HAP-1 (cell line): Measurements from ENCODE around the gene IP6K3.

ENCODE experiments used
- DNase-seq, 2 experiments: peaks; one replicate each; pipeline ENCODE4 v3.0.0-alpha.2; 2016 to 2020; ENCODE audit warnings: low spot score in 2 of 2
- H3K27me3 ChIP-seq: fragments of 250-450 bp; sonication (Bioruptor Pico); 2 replicates; pipeline ENCODE4 v1.5.1; 2020; ENCODE audit warnings: low read depth, mild to moderate bottlenecking, moderate library complexity
- H3K36me3 ChIP-seq: fragments of 250-450 bp; sonication (Bioruptor Pico); replicated peaks from 2 replicates; pipeline ENCODE4 v1.5.1; 2020; ENCODE audit warnings: mild to moderate bottlenecking
- H3K4me1 ChIP-seq: fragments of 250-450 bp; sonication (Bioruptor Pico); 2 replicates; pipeline ENCODE4 v1.5.1; 2020; ENCODE audit warnings: mild to moderate bottlenecking
- H3K4me3 ChIP-seq: fragments of 250-450 bp; sonication (Bioruptor Pico); 2 replicates; pipeline ENCODE4 v1.5.1; 2020; ENCODE audit warnings: mild to moderate bottlenecking, moderate library complexity
- H3K9me3 ChIP-seq: fragments of 250-450 bp; sonication (Bioruptor Pico); 2 replicates; pipeline ENCODE4 v1.5.1; 2020; ENCODE audit warnings: mild to moderate bottlenecking, moderate library complexity
- in situ Hi-C: fragments of 300-500 bp; cut with MboI; formaldehyde crosslinking; loops from 3 replicates; pipeline ENCODE4 v1.14.3; 2020; ENCODE audit warnings: low sequenced_read_pairs, inconsistent platforms, mixed read lengths

The IP6K3 gene

DNA sequence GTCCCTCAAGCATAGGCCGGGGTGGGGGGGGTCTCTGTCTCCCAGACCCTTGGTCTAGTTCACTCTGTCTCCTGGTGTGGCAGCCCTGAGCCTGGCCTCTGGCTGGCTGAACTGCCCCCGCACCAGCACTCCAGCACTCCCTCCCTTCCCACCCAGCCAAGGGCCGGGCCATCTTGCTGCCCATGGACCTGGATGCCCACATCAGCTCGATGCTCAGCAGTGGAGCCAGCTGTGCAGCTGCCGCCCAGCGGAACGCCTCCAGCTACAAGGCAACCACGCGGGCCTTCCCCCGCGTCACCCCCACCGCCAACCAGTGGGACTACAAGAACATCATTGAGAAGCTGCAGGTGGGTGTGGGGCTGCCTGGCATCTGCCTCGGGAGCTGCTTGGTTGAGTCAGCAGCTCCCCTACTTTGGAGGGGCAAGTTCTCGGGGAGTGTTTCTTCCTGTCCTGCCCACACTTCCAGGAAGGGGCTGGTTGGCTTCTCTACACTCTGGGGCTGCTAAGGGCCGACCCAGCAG is 63.6 kb downstream of the IP6K3 start:
- in situ Hi-C loops = no loop called here
- H3K36me3 ChIP-seq = peaks cover 43% of the 10 kb centered on the region

DNA sequence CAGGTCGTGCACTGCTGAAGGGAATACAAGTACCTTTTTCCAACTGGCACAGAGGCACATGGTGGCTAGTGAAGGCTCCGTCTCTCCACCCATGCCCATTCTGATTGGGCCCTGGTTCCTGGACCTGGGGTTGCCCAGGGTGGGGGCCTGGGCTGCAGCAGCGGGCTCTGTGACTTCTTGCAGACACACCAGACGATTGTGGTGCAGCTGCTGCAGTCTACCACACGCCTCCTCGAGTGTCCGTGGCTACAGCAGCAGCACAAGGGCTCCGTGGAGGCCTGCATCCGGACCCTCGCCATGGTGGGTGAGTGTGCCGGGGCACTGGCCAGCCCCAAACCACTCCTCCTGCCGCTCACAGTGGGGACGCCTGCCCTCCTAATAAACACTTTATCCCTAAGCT is 64.4 kb downstream of the IP6K3 start:
- Histone ChIP-seq H3K9me3 (no peaks in the 10 kb centered on the region), H3K4me1 (no peaks in the 10 kb centered on the region), H3K27me3 (no peaks in the 10 kb centered on the region), H3K4me3 (no peak overlapping the region), H3K36me3 (peaks cover 50% of the 10 kb centered on the region)
- in situ Hi-C loops = no loop called here
- no peak for DNase-seq

More for the DNA sequence above, 63.6 kb downstream of the IP6K3 start:
- Histone ChIP-seq H3K27me3 (no peaks in the 10 kb centered on the region), H3K4me3 (no peak overlapping the region), H3K4me1 (no peaks in the 10 kb centered on the region), H3K9me3 (no peaks in the 10 kb centered on the region)
- DNase-seq = no peak

DNA sequence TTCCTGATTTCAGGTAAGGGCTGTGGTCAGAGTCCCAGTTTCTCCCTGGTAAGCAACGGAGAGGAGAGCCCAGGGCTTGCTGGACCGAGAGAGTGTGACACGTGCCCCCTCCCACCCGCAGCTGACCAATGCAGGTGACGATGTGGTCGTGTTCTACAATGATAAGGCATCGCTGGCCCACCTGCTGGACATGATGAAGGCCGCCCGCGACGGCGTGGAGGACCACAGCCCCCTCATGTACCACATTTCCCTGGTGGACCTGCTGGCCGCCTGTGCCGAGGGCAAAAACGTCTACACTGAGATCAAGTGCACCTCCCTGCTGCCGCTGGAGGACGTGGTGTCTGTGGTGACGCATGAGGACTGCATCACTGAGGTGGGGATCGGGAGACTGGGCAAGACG is 66.9 kb downstream of the IP6K3 start:
- Histone ChIP-seq H3K4me1 (no peaks in the 10 kb centered on the region), H3K27me3 (no peaks in the 10 kb centered on the region), H3K36me3 (peaks cover 49% of the 10 kb centered on the region), H3K9me3 (no peaks in the 10 kb centered on the region), H3K4me3 (no peak overlapping the region)
- no peak for DNase-seq
- in situ Hi-C loops = no loop called here

DNA sequence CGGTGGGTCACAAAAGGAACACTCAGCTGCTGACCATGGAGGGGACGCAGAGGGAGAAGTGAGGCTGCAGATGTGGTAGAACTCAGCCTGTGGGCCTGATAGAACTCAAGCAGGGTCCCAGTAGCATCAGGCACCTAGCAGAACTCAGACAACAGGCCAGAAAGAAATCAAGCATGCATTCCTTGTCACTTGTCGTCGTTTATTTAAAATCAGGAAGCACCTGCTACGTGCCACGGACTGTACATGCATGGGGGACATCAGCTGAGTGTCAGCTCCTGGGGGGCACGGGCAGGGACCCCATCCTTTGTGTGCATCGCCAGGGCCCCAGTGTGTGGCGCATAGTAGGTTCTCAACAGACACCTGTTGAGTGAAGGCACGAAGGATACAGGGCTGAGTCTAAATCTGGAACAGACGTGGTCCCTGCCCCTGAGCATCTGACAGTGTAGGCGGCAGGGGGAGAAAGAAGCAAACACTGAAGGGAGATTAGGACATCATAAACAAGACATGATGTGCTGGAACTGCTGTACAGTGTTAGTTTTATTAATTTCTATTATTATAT is 67.7 kb downstream of the IP6K3 start:
- Histone ChIP-seq H3K4me1 (no peaks in the 10 kb centered on the region), H3K4me3 (no peak overlapping the region), H3K9me3 (no peaks in the 10 kb centered on the region), H3K27me3 (no peaks in the 10 kb centered on the region), H3K36me3 (peaks cover 48% of the 10 kb centered on the region)
- DNase-seq = no peak
- in situ Hi-C loops = no loop called here

- no peak for DNase-seq
- no peaks in the 10 kb centered on the region for H3K27me3 ChIP-seq
- no peak overlapping the region for H3K4me3 ChIP-seq
- H3K36me3 ChIP-seq = peaks cover 52% of the 10 kb centered on the region
- in situ Hi-C loops = no loop called here
- no peaks in the 10 kb centered on the region for H3K4me1 ChIP-seq
- H3K9me3 ChIP-seq = no peaks in the 10 kb centered on the region
Measured at GRCh38 chr6:33678233-33678931, 68.3 kb downstream of the IP6K3 start.

- Histone ChIP-seq H3K27me3 (no peaks in the 10 kb centered on the region), H3K9me3 (no peaks in the 10 kb centered on the region), H3K4me3 (no peak overlapping the region), H3K4me1 (no peaks in the 10 kb centered on the region), H3K36me3 (peaks cover 52% of the 10 kb centered on the region)
- in situ Hi-C loops = no loop called here
- DNase-seq = no peak
Measured at GRCh38 chr6:33677689-33678088, 69.0 kb downstream of the IP6K3 start.

DNA sequence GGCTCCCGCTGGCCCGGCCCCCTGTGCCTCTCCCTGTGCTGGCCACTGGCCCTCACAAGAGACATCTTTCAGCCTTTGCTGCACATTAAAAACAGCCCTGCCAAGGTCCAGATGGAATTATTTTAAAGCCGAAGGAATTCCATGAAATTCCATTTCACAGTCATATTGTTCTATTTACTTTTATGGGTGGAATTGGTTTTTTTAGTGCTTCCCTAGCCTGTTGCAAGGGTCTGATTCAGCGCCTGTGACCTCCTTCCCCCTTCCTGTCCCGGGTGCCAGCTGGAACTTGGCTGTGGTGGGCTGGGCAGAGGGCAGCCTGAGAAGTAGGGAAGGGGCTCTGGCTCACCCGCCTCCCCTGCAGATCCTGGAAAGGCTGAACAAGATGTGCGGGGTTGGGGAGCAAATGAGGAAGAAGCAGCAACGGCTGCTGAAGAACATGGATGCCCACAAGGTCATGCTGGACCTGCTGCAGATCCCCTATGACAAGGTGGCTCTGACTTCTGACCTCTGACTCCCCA is 69.5 kb downstream of the IP6K3 start:
- Histone ChIP-seq H3K9me3 (no peaks in the 10 kb centered on the region), H3K36me3 (peaks cover 48% of the 10 kb centered on the region), H3K4me1 (no peaks in the 10 kb centered on the region), H3K4me3 (no peak overlapping the region), H3K27me3 (no peaks in the 10 kb centered on the region)
- in situ Hi-C loops = no loop called here
- no peak for DNase-seq

GRCh38 chr6:33676416-33677142 is 70.1 kb downstream of the IP6K3 start:
- Histone ChIP-seq H3K4me1 (no peaks in the 10 kb centered on the region), H3K4me3 (no peak overlapping the region), H3K9me3 (no peaks in the 10 kb centered on the region), H3K27me3 (no peaks in the 10 kb centered on the region), H3K36me3 (peaks cover 54% of the 10 kb centered on the region)
- in situ Hi-C loops = no loop called here
- no peak for DNase-seq

DNA sequence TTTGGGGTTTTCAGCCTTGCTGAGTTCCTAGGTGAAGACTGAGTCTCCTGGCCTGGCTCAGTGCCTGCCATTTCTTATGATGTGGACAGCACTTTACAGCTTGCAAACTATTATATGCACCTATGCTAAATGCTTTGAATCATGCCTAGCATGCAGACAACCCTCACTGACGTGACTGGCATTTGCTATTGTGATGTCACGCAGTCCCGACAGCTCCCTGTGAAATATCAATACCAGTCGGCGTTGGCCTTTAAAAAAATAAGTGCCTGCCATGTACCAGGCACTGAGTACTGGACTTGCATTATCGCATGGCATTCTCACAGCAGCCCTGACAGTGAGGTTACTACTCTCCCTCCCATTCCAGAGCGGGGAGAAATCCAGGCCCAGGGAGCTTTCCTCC is 70.7 kb downstream of the IP6K3 start:
- Histone ChIP-seq H3K36me3 (peaks cover 57% of the 10 kb centered on the region), H3K9me3 (no peaks in the 10 kb centered on the region), H3K27me3 (no peaks in the 10 kb centered on the region), H3K4me3 (no peak overlapping the region), H3K4me1 (no peaks in the 10 kb centered on the region)
- DNase-seq = no peak
- in situ Hi-C loops = no loop called here

DNA sequence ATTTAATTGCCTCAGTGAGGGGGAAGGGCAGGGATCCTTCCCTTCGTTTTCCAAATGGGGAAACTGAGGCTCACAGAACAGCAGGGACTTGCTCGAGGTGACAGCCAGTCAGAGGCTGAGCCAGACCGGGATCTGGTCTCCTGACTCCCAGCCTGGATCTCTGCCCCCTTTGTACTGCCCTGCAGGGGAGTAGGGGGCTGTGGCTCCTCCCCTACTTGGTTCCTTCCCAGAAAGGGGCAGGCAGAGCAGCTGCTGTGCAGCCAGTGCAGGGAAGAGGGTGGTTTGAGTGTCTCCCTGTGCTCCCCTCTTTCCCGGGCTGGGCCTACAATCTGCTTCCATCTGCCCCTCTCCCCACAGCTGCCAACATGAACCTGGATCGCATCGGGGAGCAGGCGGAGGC is 72.9 kb downstream of the IP6K3 start:
- H3K36me3 ChIP-seq = peaks cover 60% of the 10 kb centered on the region
- H3K9me3 ChIP-seq = no peaks in the 10 kb centered on the region
- in situ Hi-C loops = no loop called here
- H3K27me3 ChIP-seq = no peaks in the 10 kb centered on the region
- H3K4me1 ChIP-seq = no peaks in the 10 kb centered on the region
- no peak for DNase-seq
- H3K4me3 ChIP-seq = no peak overlapping the region

DNA sequence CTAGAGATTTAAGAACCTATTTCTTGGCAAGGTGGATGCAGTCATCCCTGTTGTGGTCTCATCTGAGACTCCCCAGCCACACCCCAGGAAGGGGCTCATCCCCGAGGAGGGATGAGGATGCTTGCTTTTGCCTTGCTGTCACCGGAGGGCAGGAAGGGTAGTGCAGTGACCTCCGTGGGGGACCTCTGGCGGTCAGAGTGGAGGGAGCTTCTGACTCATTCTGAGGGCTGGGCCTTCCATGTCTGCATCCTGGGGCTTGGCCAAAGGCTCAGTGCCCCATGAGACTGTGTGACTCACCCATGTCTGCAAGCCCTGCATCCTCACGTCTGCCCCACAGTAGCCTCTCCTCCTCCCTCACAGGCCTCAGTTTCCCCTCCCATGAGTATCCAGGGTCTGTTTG is 73.9 kb downstream of the IP6K3 start:
- in situ Hi-C loops = no loop called here
- Histone ChIP-seq H3K4me1 (no peaks in the 10 kb centered on the region), H3K9me3 (no peaks in the 10 kb centered on the region), H3K36me3 (peaks cover 68% of the 10 kb centered on the region), H3K27me3 (no peaks in the 10 kb centered on the region), H3K4me3 (no peak overlapping the region)
- no peak for DNase-seq

DNA sequence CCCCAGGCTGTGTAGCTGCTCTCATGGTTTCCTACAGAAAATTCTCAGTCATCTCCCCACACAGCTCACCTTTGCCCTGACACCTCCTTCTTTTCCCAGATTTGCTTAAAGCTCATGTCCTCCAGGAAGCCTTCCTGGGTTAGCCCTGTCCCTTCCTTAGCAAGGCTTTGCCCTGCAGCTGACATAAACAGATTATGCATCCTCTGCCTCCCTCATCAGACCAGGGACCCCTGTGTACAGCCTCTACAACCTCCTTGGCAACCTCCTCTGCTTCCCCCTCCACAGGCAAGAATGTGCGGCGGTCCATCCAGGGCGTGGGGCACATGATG is 75.0 kb downstream of the IP6K3 start:
- H3K27me3 ChIP-seq = no peaks in the 10 kb centered on the region
- H3K4me1 ChIP-seq = no peaks in the 10 kb centered on the region
- H3K4me3 ChIP-seq = no peak overlapping the region
- no peak for DNase-seq
- no peaks in the 10 kb centered on the region for H3K9me3 ChIP-seq
- H3K36me3 ChIP-seq = peaks cover 63% of the 10 kb centered on the region
- in situ Hi-C loops = no loop called here
